Thyroid gland (tissue), 4 donors: ENCODE data around the gene ITPR2. TPM values are rescaled to one million over a fixed set of nuclear protein-coding genes. Genes with fewer than 3 reads are reported as not detected.

ENCODE experiments used
- DNase-seq, 2 donors: peaks; one replicate each; pipeline ENCODE4 v3.0.0-alpha.2; 2019
- H3K27ac ChIP-seq, 3 donors: fragments of 200-600 bp; sonication (generic); 1 replicate in 2 of 3; 2 replicates in 1 of 3; pipeline ENCODE4 v1.5.1; 2016 to 2019; ENCODE audit warnings: mild to moderate bottlenecking in 1 of 3, moderate library complexity in 1 of 3
- H3K27me3 ChIP-seq: fragments of 200-600 bp; sonication (generic); one replicate; pipeline ENCODE4 v1.5.1; 2019
- H3K36me3 ChIP-seq, 2 donors: fragments of 200-600 bp; sonication (generic); one replicate each; pipeline ENCODE4 v1.5.1; 2016 to 2019
- H3K4me1 ChIP-seq, 2 donors: fragments of 200-600 bp; sonication (generic); one replicate each; pipeline ENCODE4 v1.5.1; 2017 to 2019
- H3K4me3 ChIP-seq, 3 donors: fragments of 200-600 bp; sonication (generic); replicated peaks in 1 of 3; 1 replicate in 2 of 3; 2 replicates in 1 of 3; pipeline ENCODE4 v1.5.1; 2016; ENCODE audit warnings: mild to moderate bottlenecking in 1 of 3
- H3K9me3 ChIP-seq: fragments of 200-600 bp; sonication (generic); one replicate; pipeline ENCODE4 v1.5.1; 2017
- CTCF ChIP-seq, 6 experiments: fragments of 200-600 bp in 3 of 6; fragments of 450-650 bp in 3 of 6; sonication (generic) in 3 of 6; IDR thresholded peaks; one replicate each; pipeline ENCODE4 v1.5.1; 2016 to 2019; ENCODE audit warnings: antibody characterized with exemption in 6 of 6, mild to moderate bottlenecking in 2 of 6, inconsistent platforms in 1 of 6, moderate library complexity in 1 of 6
- POLR2A ChIP-seq, 2 donors: fragments of 450-650 bp; IDR thresholded peaks; one replicate each; pipeline ENCODE4 v1.6.1; 2017; ENCODE audit warnings: antibody characterized with exemption in 2 of 2, mild to moderate bottlenecking in 2 of 2, moderate library complexity in 1 of 2
- WGBS, 2 donors: methylation state at CpG; one replicate each; pipeline ENCODE4 v1.1.5; 2017; 5-methylcytosine and 5-hydroxymethylcytosine counted together
- intact Hi-C: fragments of 100-400 bp; cut with DNase I; formaldehyde crosslinking; loops from one replicate; pipeline ENCODE4 v1.15.1; 2023
- total RNA-seq, 4 donors: library from RNA; depleted of rRNA; stranded (reverse); fragments of >200 nt; gene quantifications; one replicate each; pipeline ENCODE4 v1.2.3, GENCODE V29; 2016

ITPR2 gene
- total RNA-seq, 4 donors from 2014 or later = 24.4 to 39.7 (median 33.7) TPM

DNA sequence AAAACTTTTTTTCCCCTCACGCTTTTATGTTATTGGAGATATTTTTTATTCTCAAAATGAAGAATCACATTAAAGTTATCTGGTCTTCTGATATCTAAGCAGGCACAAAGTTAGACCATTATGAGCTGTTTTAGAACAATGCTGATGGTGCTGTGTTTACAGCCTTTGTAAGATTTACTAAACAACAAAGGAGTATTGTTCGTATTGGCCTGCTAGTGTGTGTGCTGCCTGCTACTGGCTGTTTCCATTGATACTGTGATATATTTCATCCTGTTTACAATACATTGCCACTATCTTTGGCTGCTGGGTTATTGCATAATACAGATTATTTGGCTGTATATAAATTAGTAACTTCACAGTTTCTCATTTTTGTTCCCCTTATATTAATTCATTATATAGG, 220.8 kb downstream of the ITPR2 start:
- TF ChIP-seq POLR2A (IDR thresholded peaks at IDR 0.05) = no peak
- TF ChIP-seq CTCF (IDR thresholded peaks at IDR 0.05) = no peak
- intact Hi-C loops = no loop called here
- no peaks in the 10 kb centered on the region for H3K27me3 ChIP-seq
- no peak overlapping the region for H3K27ac ChIP-seq
- 67 to 94% methylated on average over 2 of the region's 2 CpGs for WGBS, 2 donors
- H3K36me3 ChIP-seq = no peaks in the 10 kb centered on the region
- no peaks in the 10 kb centered on the region for H3K9me3 ChIP-seq
- no peaks in the 10 kb centered on the region for H3K4me1 ChIP-seq
- H3K4me3 ChIP-seq = no peak overlapping the region
- no peak for DNase-seq

- Histone ChIP-seq H3K27me3 (no peaks in the 10 kb centered on the region), H3K36me3 (no peaks in the 10 kb centered on the region), H3K4me3 (no peak overlapping the region), H3K9me3 (no peaks in the 10 kb centered on the region), H3K27ac (no peak overlapping the region), H3K4me1 (no peaks in the 10 kb centered on the region)
- intact Hi-C loops = no loop called here
- no peak for DNase-seq
- no peak for TF ChIP-seq POLR2A (IDR thresholded peaks at IDR 0.05)
- no peak for TF ChIP-seq CTCF (IDR thresholded peaks at IDR 0.05)
- WGBS, 2 donors = 94 to 97% methylated on average over 6 of the region's 6 CpGs
These were observed 221.4 kb downstream of the ITPR2 start for GRCh38 chr12:26611598-26611997.

DNA sequence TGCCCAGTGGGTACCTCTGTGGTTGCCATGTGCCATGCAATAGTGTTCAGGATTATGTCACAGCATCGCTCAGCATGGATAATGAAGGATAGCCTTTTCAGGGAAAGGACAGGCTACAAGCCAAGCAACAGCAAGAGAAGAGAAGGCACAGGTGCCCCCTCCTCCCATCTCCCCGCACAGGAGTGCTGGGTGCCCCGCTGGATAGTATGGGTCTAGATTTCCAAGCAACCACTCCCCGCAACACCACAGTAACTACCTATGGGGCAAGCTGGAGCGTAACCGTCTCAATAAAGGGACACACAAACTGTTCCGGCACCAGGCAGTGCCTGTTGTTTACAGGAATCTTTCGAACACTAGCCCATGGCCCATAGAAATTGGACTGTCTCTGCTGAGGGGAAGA, 222.2 kb downstream of the ITPR2 start:
- no peak for DNase-seq
- no peak overlapping the region for H3K4me3 ChIP-seq
- H3K4me1 ChIP-seq = no peaks in the 10 kb centered on the region
- intact Hi-C loops = no loop called here
- 94 to 98% methylated on average over 8 of the region's 8 CpGs for WGBS, 2 donors
- no peak for TF ChIP-seq CTCF (IDR thresholded peaks at IDR 0.05)
- no peak for TF ChIP-seq POLR2A (IDR thresholded peaks at IDR 0.05)
- H3K27me3 ChIP-seq = no peaks in the 10 kb centered on the region
- no peak overlapping the region for H3K27ac ChIP-seq
- no peaks in the 10 kb centered on the region for H3K9me3 ChIP-seq
- no peaks in the 10 kb centered on the region for H3K36me3 ChIP-seq

- no peaks in the 10 kb centered on the region for H3K4me1 ChIP-seq
- H3K9me3 ChIP-seq = no peaks in the 10 kb centered on the region
- 89% methylated on average over 1 of the region's 1 CpG for WGBS, 2 donors
- intact Hi-C loops = no loop called here
- H3K27me3 ChIP-seq = no peaks in the 10 kb centered on the region
- no peak overlapping the region for H3K4me3 ChIP-seq
- H3K27ac ChIP-seq = no peak overlapping the region
- H3K36me3 ChIP-seq = no peaks in the 10 kb centered on the region
- no peak for DNase-seq
- TF ChIP-seq CTCF (IDR thresholded peaks at IDR 0.05) (no peak), POLR2A (IDR thresholded peaks at IDR 0.05) (no peak)
These were observed 223.0 kb downstream of the ITPR2 start for GRCh38 chr12:26609986-26610385.

DNA sequence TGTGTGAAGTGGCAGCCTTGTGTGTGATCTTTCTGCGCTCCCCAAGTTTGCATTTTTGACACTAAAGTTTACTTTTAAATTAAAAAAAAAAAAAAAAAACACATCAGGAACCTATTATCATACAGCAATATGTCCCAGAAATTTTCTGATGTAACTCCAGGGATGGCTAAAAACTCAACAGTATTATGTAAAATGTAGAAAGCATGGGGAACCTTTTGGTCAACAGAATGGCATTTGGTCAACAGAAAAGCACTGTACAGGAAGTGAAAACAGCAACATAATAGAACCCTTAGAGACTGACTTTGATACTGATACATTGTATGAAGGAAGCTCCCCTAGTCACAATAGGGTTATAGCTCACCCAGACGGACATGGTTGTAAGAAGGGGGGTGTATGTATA, 224.3 kb downstream of the ITPR2 start:
- no peak for DNase-seq
- 86 to 91% methylated on average over 2 of the region's 2 CpGs for WGBS, 2 donors
- Histone ChIP-seq H3K9me3 (no peaks in the 10 kb centered on the region), H3K4me1 (no peaks in the 10 kb centered on the region), H3K27ac (no peak overlapping the region), H3K36me3 (no peaks in the 10 kb centered on the region), H3K27me3 (no peaks in the 10 kb centered on the region), H3K4me3 (no peak overlapping the region)
- intact Hi-C loops = no loop called here
- no peak for TF ChIP-seq POLR2A (IDR thresholded peaks at IDR 0.05)
- TF ChIP-seq CTCF (IDR thresholded peaks at IDR 0.05) = no peak
